GM06990 (cell line): ENCODE measurements around the gene IL17RA.
A peak's percentile ranks its signal among the peaks of the same experiment; 100 is the strongest.
"Not testable (repeated sequence)": the region's sequence is repeated elsewhere in the genome, so short reads cannot be mapped to it uniquely, and the experiment has no call there.

Experiments
- DNase-seq: peaks from one replicate; pipeline ENCODE4 v3.0.0-alpha.2; 2011; ENCODE audit not compliant: insufficient read length; ENCODE audit errors: extremely low read depth
- H3K27me3 ChIP-seq: replicated peaks from 2 replicates; pipeline ENCODE4 v1.6.0; 2011; ENCODE audit warnings: low read length; ENCODE audit not compliant: control insufficient read depth, insufficient read depth
- H3K36me3 ChIP-seq: 2 replicates; pipeline ENCODE4 v1.5.1; 2011; ENCODE audit warnings: low read length; ENCODE audit not compliant: control insufficient read depth, insufficient read depth
- H3K4me3 ChIP-seq: replicated peaks from 2 replicates; pipeline ENCODE4 v1.5.1; 2011; ENCODE audit warnings: low read depth, mild to moderate bottlenecking, control low read depth, low read length
- TF ChIP-seq, protein P1 (sequence below): IDR thresholded peaks from 2 replicates; pipeline ENCODE4 v1.5.1; 2011; ENCODE audit warnings: low read length, control low read depth, mild to moderate bottlenecking, inconsistent platforms; ENCODE audit not compliant: insufficient read depth, poor library complexity, severe bottlenecking

The IL17RA gene, protein sequence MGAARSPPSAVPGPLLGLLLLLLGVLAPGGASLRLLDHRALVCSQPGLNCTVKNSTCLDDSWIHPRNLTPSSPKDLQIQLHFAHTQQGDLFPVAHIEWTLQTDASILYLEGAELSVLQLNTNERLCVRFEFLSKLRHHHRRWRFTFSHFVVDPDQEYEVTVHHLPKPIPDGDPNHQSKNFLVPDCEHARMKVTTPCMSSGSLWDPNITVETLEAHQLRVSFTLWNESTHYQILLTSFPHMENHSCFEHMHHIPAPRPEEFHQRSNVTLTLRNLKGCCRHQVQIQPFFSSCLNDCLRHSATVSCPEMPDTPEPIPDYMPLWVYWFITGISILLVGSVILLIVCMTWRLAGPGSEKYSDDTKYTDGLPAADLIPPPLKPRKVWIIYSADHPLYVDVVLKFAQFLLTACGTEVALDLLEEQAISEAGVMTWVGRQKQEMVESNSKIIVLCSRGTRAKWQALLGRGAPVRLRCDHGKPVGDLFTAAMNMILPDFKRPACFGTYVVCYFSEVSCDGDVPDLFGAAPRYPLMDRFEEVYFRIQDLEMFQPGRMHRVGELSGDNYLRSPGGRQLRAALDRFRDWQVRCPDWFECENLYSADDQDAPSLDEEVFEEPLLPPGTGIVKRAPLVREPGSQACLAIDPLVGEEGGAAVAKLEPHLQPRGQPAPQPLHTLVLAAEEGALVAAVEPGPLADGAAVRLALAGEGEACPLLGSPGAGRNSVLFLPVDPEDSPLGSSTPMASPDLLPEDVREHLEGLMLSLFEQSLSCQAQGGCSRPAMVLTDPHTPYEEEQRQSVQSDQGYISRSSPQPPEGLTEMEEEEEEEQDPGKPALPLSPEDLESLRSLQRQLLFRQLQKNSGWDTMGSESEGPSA

DNA sequence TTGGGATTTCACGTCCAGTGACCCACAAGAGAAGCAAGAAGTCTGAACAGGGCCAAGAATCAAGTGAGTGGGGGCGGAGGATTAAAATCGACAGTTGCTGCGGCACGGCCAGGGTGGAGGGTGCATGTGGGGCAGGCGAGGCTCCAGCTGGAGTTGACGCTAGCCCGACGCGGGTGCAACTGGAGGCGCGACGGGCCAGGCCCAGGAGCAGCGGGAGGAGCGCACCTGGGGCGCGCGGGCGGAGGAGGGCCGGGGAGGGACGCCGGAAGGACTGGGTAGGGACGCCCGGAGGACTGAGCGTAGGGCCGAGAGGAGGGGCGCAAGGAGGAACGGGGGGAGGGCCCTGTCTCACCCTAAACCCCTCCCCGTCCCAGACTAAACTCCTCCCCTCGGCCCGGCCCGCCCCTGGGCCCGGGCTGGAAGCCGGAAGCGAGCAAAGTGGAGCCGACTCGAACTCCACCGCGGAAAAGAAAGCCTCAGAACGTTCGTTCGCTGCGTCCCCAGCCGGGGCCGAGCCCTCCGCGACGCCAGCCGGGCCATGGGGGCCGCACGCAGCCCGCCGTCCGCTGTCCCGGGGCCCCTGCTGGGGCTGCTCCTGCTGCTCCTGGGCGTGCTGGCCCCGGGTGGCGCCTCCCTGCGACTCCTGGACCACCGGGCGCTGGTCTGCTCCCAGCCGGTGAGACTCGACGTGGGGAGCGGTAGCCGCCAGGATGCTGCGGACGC lies at the start of gene IL17RA:
TSS of gene IL17RA (plus strand) at position 447 of the 723 bp plus-strand sequence. CDS start at position 539, 92 bp downstream.
- TF ChIP-seq, protein P1, sequence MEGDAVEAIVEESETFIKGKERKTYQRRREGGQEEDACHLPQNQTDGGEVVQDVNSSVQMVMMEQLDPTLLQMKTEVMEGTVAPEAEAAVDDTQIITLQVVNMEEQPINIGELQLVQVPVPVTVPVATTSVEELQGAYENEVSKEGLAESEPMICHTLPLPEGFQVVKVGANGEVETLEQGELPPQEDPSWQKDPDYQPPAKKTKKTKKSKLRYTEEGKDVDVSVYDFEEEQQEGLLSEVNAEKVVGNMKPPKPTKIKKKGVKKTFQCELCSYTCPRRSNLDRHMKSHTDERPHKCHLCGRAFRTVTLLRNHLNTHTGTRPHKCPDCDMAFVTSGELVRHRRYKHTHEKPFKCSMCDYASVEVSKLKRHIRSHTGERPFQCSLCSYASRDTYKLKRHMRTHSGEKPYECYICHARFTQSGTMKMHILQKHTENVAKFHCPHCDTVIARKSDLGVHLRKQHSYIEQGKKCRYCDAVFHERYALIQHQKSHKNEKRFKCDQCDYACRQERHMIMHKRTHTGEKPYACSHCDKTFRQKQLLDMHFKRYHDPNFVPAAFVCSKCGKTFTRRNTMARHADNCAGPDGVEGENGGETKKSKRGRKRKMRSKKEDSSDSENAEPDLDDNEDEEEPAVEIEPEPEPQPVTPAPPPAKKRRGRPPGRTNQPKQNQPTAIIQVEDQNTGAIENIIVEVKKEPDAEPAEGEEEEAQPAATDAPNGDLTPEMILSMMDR: no peak
- Histone ChIP-seq H3K36me3 (no peaks in the 10 kb centered on the region), H3K27me3 (no peaks in the 10 kb centered on the region), H3K4me3 (peak within 1 kb of the TSS; percentile 85)
- peak; percentile 93 for DNase-seq

DNA sequence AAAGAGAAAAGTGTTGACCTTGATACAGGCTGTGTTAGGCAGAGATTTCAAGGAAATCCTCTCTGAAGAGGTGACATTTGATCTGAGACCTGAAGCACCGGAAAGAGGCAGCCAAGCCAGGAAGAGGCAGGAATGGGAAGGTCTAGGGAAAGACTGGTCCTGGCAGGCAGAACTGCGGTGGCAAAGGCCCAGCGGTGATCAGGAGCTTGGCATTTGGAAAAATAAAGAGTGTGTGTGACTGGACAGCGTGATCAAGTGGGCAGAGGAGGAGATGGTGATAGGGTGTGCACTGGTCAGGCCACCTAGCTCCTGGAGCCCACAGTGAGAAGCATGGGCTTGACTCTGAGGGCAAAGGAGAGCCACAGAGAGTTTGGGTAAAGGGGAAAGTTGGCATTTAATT lies 49.6 kb upstream of the IL17RA start:
- Histone ChIP-seq H3K27me3 (no peaks in the 10 kb centered on the region), H3K4me3 (no peak overlapping the region), H3K36me3 (no peaks in the 10 kb centered on the region)
- TF ChIP-seq, protein P1: no peak
- no peak for DNase-seq

DNA sequence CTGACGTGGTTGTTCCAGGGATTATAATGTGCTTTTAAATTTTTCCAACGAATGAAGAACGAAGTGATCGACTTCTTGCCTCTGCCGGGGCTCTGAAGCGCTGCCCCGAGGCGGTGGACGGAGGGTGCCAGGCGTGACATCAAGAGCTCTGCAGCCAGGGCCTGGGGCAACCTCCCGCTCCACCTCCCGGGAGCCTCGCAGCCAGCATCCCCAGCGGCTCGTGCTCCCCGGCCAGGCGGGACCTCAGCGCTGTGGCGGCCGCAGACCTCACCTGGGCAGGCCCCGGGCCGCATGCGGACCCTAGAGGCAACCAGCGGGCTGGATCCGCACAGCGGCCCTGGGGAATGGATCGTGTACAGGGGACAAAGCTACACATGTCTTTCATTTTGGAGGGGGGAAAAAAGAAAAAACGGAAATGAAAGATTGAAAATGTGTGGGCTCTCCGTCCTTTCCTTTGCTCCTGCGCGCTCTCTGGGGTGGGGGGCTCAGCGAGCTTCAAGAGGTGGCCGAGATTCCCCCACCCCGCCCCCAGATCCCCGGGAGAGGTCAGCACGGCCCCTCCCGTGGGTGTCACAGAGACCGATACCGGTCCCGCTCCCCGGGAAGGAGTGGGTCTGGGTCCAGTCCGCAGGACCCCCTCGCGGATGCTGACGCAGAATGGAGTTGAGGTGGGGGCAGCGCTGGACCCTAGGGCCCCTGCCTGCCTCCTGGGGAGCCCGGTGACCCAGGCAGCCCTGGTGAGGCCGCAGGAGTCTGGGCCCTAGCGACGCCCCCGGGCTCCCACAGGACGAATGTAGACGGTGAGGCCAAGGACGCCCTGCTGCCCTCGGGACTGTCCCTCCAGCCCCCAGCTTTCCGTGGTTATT lies 48.6 kb upstream of the IL17RA start:
- peak overlapping the region; percentile 60 for H3K4me3 ChIP-seq
- H3K36me3 ChIP-seq, H3K27me3 ChIP-seq: not testable (repeated sequence)
- DNase-seq: peak; percentile 26

DNA sequence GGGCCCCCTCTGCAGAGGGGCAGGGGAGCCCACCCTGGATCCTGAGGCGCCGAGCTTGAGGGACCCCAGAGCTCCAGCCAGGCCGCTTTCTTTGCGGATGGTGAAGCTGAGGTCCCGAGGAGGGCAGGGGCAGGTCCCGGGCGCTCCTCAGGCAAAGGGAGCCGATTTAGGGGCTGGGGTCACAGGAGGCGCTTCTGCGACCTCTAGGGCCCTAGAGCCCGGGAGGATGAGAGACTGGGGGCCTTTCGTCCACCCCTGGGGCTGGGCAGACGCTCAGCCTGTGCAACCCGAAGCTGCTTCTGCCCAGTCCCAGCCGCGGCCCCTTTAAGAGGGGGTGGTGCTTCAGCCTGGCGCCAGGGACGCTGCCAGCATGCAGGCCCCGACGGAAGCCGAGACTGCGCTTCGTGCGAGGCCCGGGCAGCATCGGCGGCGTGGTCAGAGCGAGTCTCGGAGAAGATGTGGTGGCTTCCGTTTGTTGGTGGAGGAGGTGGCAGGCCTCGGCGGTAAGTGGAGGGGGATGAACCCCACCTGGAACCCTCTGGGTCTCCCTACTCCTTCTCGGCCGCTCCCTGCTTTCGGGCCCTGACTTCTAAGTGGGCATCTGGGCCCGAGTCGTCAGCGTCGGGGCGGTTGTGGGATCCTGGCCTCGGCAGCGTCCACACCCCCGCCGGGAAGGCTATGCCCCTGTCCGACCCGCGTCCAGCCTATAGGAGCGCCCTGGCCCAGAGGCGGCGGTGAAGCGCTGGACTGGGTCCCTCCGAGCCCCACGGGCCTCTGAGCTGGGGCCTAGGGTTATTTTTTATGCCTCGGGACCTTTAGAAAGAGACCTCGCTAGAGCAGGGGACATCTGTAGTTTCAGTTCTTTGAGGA lies 47.7 kb upstream of the IL17RA start:
- H3K4me3 ChIP-seq: peak overlapping the region; percentile 71
- not testable (repeated sequence) for H3K27me3 ChIP-seq, H3K36me3 ChIP-seq
- peak; percentile 71 for DNase-seq

DNA sequence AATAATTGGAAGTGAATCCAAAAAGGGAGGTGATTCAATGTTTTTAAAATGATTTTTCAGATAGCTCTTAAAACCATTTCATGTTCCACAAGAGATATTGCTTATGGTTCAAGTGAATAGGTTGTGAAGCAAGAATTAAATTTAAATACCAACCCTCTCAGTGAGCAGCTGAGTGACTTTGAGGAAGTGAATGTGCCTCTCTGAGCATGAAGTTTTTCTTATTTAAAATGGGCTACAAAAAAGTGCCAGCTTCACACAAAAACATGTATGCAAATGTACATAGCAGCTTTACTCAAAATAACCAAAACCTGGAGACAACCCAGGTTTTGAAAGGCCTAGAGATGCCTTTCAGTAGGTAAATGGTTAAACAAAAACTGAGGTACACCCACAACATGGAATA lies 41.3 kb upstream of the IL17RA start:
- no peaks in the 10 kb centered on the region for H3K27me3 ChIP-seq
- TF ChIP-seq, protein P1: no peak
- H3K4me3 ChIP-seq: no peak overlapping the region
- no peak for DNase-seq
- H3K36me3 ChIP-seq: peaks cover 13% of the 10 kb centered on the region
